Cardiac muscle cell (in vitro differentiated cells and primary cell): ENCODE data around the gene POP7. TPM values are rescaled to one million over a fixed set of nuclear protein-coding genes. Genes with fewer than 3 reads are reported as not detected.

Experiments
- DNase-seq, 2 donors: peaks; one replicate each; pipeline versions ENCODE4 v3.0.0 to v3.0.0-alpha.2; 2010 to 2017; ENCODE audit warnings: low read depth in 1 of 2, low spot score in 1 of 2
- H3K27ac ChIP-seq: fragments of 200-600 bp; sonication (generic); 2 replicates; pipeline ENCODE4 v1.5.1; 2016
- H3K27me3 ChIP-seq: fragments of 200-600 bp; sonication (generic); 2 replicates; pipeline ENCODE4 v1.6.0; 2016; ENCODE audit warnings: control low read depth
- H3K36me3 ChIP-seq: fragments of 200-600 bp; sonication (generic); 2 replicates; pipeline ENCODE4 v1.5.1; 2016; ENCODE audit warnings: control low read depth
- H3K4me1 ChIP-seq: fragments of 200-600 bp; sonication (generic); 2 replicates; pipeline ENCODE4 v1.8.1; 2017; ENCODE audit warnings: low read depth, mild to moderate bottlenecking, mixed run types
- H3K4me3 ChIP-seq: fragments of 200-600 bp; sonication (generic); 2 replicates; pipeline ENCODE4 v1.5.1; 2016; ENCODE audit warnings: mild to moderate bottlenecking
- H3K9me3 ChIP-seq: fragments of 200-600 bp; sonication (generic); 2 replicates; pipeline ENCODE4 v1.5.1; 2017; ENCODE audit warnings: low read depth, mild to moderate bottlenecking, control low read depth
- CTCF ChIP-seq: IDR thresholded peaks from 2 replicates; pipeline ENCODE4 v1.5.1; 2012; ENCODE audit warnings: low read depth, mild to moderate bottlenecking, low read length
- polyA plus RNA-seq: library from polyadenylated mRNA; unstranded; fragments of >200 nt; fragmentation: Nextera tagmentation; extraction: Ambion mirVana; gene quantifications from 2 replicates; pipeline ENCODE4 v1.2.1, GENCODE V29; 2016
- total RNA-seq: library from RNA; depleted of rRNA; stranded (reverse); fragments of >200 nt; gene quantifications from 2 replicates; pipeline ENCODE4 v1.2.3, GENCODE V29; 2016

Gene POP7
- total and polyA plus RNA-seq, 2 experiments from 2014 or later, result 30.6 to 68.3 TPM

DNA sequence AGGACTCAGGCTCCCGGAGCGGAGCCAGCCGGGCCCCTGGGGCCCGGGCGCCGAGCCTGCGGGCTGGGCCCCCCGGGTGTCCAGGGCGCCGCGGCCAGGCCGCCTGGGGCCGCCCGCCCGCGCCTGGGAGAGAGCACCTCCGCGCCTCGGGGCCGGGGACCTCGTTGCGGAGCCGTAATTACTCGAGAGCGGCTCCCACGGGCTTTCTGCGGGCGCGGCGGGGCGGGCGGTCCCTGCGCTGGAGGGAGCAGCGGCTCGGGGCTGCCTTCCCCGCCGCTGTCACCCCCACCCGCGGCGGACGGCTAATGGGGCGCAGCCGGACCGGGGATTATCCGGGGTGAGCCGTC is 30.8 kb upstream of the POP7 start:
- H3K27ac ChIP-seq, result no peak overlapping the region
- no peaks in the 10 kb centered on the region for H3K9me3 ChIP-seq
- H3K36me3 ChIP-seq, result peaks cover 21% of the 10 kb centered on the region
- peaks cover 4% of the 10 kb centered on the region for H3K4me1 ChIP-seq
- peaks cover 5% of the 10 kb centered on the region for H3K27me3 ChIP-seq
- DNase-seq, result peak in 1 of 2 donors; percentile 58
- peak overlapping the region; percentile 96 for H3K4me3 ChIP-seq
- no peak for TF ChIP-seq CTCF

- H3K27ac ChIP-seq, result no peak overlapping the region
Measured at GRCh38 chr7:100675581-100676350, 30.2 kb upstream of the POP7 start.

GRCh38 chr7:100676501-100677306 is 29.2 kb upstream of the POP7 start:
- Histone ChIP-seq H3K9me3 (no peaks in the 10 kb centered on the region), H3K4me3 (no peak overlapping the region), H3K27ac (no peak overlapping the region), H3K27me3 (no peaks in the 10 kb centered on the region), H3K4me1 (peaks cover 4% of the 10 kb centered on the region), H3K36me3 (peaks cover 28% of the 10 kb centered on the region)
- no peak for DNase-seq
- no peak for TF ChIP-seq CTCF

More at GRCh38 chr7:100675581-100676350, 30.2 kb upstream of the POP7 start:
- H3K9me3 ChIP-seq, result no peaks in the 10 kb centered on the region
- H3K4me1 ChIP-seq, result peaks cover 4% of the 10 kb centered on the region
- peak overlapping the region; percentile 96 for H3K4me3 ChIP-seq
- no peak for TF ChIP-seq CTCF
- peak; percentile 34 to 76 for DNase-seq
- H3K27me3 ChIP-seq, result no peaks in the 10 kb centered on the region
- H3K36me3 ChIP-seq, result peaks cover 22% of the 10 kb centered on the region

DNA sequence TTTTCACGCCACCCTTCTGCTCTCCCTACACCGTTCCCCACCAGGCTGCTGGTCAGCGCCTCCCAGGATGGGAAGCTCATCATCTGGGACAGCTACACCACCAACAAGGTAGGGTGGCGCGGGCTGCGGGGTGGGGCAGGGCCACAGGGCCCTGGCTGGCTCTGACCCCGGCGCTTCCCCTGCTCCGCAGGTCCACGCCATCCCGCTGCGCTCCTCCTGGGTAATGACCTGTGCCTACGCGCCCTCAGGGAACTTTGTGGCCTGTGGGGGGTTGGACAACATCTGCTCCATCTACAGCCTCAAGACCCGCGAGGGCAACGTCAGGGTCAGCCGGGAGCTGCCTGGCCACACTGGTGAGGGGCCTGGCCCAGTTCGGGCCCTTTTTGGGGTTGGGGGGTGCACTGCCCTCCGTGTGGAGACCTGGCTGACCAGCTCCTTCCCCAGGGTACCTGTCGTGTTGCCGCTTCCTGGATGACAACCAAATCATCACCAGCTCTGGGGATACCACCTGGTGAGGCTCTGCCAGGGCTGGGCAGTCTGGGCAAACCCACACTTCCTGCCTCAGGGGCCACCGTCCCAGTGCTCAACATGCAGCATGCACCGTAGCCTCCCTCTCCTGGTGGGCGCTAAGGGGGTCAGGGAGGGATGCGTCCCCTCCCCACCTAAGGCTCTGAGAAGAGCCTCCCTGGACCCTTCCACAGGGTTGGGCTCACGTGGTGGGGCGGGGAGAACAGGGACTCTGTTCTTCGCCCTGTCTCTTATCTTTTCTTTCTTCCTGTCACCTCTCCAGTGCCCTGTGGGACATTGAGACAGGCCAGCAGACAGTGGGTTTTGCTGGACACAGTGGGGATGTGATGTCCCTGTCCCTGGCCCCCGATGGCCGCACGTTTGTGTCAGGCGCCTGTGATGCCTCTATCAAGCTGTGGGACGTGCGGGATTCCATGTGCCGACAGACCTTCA is 28.3 kb upstream of the POP7 start:
- H3K27ac ChIP-seq, result no peak overlapping the region
- no peaks in the 10 kb centered on the region for H3K9me3 ChIP-seq
- DNase-seq, result no peak
- H3K4me3 ChIP-seq, result no peak overlapping the region
- H3K4me1 ChIP-seq, result peaks cover 4% of the 10 kb centered on the region
- H3K27me3 ChIP-seq, result no peaks in the 10 kb centered on the region
- peaks cover 31% of the 10 kb centered on the region for H3K36me3 ChIP-seq
- TF ChIP-seq CTCF, result no peak

- DNase-seq, result no peak
- H3K27ac ChIP-seq, result peak overlapping the region; percentile 68
- TF ChIP-seq CTCF, result no peak
Measured at GRCh38 chr7:100678291-100678984, 27.5 kb upstream of the POP7 start.

More at GRCh38 chr7:100678291-100678984, 27.5 kb upstream of the POP7 start:
- H3K27me3 ChIP-seq, result no peaks in the 10 kb centered on the region
- H3K9me3 ChIP-seq, result no peaks in the 10 kb centered on the region
- no peak overlapping the region for H3K4me3 ChIP-seq
- H3K36me3 ChIP-seq, result peaks cover 34% of the 10 kb centered on the region
- H3K4me1 ChIP-seq, result peaks cover 4% of the 10 kb centered on the region
